ENCODE results near the gene DPP8.
"Not testable (repeated sequence)": the region's sequence is repeated elsewhere in the genome, so short reads cannot be mapped to it uniquely, and the experiment has no call there.

DPP8 gene

DNA sequence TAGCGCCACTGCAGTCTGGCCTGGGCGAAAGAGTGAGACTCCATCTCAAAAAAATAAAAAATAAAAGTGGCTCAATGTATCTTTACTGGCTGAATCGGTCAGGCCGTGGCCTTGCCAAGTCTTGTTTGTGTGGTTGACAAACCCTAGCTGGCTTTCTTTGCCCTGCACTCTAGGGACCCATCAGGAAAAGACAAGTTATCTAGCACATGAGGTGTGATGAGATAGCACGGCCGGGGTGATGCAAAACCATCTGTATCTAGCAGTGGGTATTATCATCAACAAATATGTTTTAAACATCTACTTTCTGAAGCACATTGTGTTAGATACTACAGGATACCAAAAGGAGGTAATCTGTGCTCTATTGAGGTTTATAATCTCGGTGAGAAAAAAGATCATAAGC, 3.9 kb upstream of the DPP8 start:
- DNase-seq: no peak

- no peak for DNase-seq
These were observed 1.3 kb upstream of the DPP8 start for GRCh38 chr15:65518633-65519285.

- DNase-seq: no peak
These were observed 348 bp upstream of the DPP8 start for GRCh38 chr15:65517866-65518207.

DNA sequence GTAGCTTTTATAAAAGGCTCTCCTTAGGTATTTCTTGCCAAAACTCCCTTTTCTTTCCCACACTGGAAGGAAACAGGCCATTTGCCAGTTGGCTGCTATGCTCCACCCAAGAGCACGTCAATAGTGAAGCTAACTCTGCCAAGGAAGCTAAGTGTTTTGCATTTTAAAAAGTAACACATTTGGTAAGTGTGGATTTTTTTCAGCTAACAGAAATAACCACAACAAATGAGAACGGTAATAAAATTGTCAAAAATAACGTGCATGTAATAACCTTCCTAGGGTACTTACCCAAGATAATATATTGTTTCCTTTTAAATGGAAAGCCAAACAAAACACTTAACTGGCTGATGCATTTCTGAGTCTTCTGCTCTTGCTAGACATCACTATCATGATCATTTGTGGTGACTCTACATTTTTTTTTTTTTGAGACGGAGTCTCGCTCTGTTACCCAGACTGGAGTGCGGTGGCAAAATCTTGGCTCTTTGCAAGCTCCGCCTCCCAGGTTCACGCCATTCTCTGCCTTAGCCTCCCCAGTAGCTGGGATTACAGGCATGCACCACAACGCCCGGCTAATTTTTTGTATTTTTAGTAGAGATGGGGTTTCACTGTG, 4.6 kb downstream of the DPP8 start:
- peak; percentile 62 for DNase-seq

DNA sequence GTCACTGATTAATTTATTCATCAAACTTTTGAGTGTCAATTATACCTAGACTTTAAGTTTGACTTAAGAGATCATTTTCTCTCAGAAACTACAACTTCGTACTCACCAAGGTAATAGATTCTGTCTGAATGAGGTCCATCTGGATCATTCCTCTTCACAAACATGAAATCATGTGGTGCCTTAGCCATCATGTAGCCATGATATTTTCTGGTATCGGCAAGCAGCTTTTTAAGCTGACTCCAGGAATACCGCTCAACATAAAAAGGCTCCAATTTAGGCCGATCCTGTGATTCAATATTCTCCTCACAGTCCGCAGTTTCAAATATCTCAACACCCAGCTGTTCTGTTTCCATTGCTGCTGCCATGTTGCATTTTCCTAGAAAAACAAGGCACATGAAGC, 5.3 kb downstream of the DPP8 start:
- no peak for DNase-seq

GRCh38 chr15:65509321-65509720, 8.2 kb downstream of the DPP8 start:
- DNase-seq: no peak

DNA sequence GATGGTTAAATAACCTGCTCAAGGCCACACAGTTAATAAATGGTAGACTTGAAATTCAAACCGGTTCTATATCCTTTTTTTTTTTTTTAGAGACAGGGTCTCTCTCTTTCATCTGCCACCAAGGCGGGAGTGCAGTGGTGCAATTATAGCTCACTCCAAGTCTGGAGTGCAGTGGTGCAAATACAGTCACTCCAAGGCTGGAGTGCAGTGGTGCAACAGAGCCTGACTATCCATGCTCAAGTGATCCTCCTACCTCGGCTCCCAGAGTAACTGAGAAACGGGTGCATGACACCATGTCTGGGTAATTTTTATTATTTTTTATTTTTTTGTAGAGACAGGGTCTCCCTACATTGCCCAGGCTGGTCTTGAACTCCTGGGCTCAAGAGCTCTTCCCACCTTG, 23.4 kb downstream of the DPP8 start:
- DNase-seq: no peak

DNA sequence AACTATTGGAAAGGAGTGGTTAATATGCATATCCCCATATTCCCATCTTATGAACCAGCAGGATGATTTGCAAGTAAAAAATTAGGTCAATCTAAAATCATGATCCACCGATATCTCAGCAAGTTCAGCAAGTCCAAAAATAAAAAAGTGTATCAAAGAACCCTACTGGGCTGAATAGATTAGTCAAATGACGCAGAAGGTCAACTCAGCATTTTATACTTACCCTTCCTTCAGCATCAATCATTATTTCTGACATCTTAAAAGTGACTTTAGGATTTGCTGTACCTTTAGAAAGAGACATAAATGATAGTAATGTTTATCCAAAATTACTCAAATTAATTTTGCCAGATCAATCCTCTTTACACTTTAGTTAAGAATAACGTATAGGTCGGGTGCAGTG, 32.6 kb downstream of the DPP8 start:
- DNase-seq: no peak

- DNase-seq: no peak
These were observed 40.6 kb downstream of the DPP8 start for GRCh38 chr15:65476903-65477302.

- DNase-seq: no peak
These were observed 46.6 kb downstream of the DPP8 start for GRCh38 chr15:65470866-65471265.

- no peak for DNase-seq
These were observed 49.1 kb downstream of the DPP8 start for GRCh38 chr15:65468229-65468909.

DNA sequence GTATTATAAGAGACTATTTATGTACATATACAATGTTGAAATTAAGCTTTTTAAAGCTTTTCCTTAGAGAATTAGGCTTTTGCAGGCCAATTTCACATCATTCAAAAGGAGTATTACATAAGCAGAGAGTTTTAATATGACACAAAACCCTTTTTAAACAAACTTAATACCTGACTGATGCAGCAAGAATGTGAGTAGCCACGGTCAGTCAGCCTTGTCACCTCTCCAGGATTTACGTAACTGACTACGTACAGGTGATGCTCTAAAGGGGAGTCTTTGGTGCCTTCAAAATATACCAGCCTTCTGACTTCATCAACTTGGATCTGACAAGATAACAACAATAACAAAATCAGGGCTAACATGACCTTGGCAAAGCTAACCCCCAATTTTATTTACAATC, 50.6 kb downstream of the DPP8 start:
- no peak for DNase-seq

- not testable (repeated sequence) for DNase-seq
These were observed 54.4 kb downstream of the DPP8 start for GRCh38 chr15:65463096-65463495.

DNA sequence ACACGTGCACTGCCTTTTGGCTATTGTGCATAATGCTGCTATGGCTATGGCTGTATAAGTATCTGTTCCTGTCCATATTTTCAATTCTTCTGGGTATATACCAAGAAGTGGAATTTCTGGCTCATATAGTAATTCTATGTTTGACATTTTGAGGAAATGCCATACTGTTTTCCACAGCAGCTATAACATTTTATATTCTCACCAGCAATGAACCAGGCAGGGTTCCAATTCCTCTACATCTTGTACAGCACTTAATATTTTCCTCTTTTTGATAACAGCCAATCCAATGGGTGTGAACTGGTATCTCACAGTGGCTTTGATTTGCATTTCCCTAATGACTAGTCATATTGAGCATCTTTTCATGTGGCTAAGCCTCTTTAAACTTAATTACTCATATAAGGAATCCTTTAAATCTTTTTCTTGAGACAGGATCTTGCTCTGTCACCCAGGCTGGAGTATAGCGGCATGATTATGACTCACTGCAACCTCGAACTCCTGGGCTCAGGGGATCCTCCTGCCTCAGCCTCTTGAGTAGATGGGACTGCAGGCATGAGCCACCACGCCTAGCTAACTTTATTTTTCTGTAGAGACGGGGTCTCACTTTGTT, 56.6 kb downstream of the DPP8 start:
- DNase-seq: no peak

GRCh38 chr15:65455256-65455655, 62.2 kb downstream of the DPP8 start:
- not testable (repeated sequence) for DNase-seq

GRCh38 chr15:65451989-65452388, 65.5 kb downstream of the DPP8 start:
- DNase-seq: no peak

DNA sequence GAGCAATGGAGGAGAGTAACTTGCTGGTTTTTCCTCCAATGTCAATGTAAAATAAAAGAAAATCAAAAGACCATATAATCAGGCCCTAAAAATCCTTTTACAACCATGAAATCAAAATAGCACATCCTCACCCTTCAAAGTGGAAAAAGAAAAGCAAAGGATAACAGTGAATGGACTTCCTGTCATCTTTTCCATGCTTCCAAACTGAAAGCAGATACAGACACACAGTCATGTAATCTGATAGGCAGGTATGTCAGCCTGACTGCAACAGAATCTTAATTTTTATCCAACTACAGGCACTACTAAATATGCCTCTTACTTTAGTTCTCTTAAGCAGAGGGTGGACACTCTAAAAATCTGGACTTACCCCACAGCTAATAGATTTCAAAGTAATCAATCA, 66.9 kb downstream of the DPP8 start:
- no peak for DNase-seq

DNA sequence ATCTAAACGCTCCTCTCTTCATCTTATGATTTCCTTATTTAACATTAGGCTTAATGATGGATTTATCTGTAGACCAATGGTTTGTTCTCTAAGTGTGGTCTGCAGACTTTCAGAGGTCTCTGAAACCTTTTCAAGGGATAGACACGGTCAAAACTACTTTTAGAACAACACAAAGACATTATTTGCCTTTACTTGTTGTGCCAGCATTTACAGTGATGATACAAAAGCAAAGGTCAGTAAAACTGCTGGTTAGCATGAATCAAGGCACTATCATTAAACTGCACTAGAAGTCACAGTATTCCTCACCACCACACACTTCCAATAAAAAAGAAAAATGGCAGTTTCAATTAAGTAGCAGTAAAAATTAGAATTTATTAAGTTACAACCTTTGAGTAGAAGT, 70.3 kb downstream of the DPP8 start:
- DNase-seq: no peak

- DNase-seq: no peak
These were observed 83.3 kb downstream of the DPP8 start for GRCh38 chr15:65434201-65434600.

GRCh38 chr15:65431731-65432130, 85.8 kb downstream of the DPP8 start:
- DNase-seq: no peak

DNA sequence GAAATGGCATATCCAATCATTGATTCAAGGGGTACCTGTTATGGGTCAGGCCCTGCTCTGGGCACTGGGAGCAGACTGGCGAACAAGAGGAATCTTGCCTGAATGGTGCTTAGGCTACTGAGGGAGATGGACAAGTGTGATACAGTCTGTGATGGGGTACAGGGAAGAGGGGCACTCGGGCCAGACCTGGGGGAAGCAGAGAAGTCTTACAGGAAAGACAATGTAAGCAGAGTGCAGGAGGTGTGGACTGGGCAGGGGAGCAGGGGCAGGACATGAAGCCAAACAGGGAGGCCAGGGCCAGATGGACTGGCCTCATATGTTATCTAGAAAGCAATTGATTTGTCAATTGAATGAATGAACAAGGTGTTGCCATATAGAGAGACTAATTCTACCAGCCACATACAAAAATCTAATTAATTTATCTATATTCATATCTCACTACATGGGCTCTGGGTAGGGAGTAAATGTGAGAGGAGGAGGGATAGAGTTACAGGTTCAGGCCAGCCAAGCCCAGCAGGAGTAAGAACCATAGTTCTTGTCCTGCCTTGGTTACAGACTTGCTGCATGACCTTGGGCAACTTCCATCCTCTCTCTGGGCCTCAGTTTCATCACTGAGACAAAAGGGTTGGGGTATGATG, 91.2 kb downstream of the DPP8 start:
- DNase-seq: no peak

DNA sequence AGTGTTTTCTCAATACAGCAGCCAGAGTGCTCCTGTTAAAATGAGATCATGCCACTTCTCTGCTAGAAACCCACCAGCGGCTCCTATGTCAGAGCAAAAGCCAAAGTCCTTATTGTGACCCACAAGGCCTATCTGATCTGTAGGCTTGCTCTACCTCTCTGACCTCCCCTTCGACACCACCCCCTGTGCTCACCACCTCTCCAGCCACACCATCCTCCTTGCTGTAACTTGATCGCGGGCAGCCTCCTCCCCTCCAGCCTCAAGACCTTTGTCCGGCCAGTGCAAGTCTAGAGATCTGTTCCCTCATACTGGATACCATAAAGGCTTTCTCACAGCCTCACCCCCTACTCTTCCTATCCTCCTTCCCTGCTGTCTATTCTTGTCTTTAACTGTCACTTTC, 92.8 kb downstream of the DPP8 start:
- no peak for DNase-seq

DNA sequence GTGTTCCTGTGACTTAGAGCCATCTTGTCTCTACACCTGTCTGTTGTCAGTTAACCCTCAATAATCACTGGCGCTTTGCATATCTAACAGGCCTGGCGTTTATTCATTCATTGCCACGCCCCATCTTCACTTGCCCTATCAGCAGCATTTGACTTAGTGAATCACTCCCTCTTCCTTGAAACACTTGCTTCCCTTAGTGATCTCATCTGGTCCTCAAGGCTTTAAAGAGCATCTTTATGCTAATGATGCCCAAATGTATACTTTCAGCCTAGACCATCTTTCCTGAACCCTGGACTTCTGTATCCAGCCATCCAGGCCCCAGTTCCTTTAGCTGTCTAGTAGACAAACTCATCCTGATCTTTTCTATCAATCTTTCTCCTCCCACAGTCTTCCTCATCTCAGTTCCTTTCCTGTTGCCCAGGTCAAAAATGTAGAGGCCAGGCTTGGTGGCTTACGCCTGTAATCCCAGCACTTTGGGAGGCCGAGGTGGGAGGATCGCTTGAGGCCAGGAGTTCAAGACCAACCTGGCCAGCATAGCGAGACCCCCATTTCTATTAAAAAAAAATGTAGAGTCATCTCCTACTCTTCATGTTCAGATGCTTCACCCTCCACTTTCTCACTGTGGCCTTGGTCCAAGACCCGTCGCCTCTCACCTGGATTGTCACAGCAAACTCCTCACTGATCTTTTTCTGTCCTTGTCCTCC, 93.4 kb downstream of the DPP8 start:
- DNase-seq: no peak

Data from CD4-positive, alpha-beta T cell treated with Interleukin-17A for 1 hour (primary cell).